ENCODE data around the gene SIT1.

SIT1 gene

DNA sequence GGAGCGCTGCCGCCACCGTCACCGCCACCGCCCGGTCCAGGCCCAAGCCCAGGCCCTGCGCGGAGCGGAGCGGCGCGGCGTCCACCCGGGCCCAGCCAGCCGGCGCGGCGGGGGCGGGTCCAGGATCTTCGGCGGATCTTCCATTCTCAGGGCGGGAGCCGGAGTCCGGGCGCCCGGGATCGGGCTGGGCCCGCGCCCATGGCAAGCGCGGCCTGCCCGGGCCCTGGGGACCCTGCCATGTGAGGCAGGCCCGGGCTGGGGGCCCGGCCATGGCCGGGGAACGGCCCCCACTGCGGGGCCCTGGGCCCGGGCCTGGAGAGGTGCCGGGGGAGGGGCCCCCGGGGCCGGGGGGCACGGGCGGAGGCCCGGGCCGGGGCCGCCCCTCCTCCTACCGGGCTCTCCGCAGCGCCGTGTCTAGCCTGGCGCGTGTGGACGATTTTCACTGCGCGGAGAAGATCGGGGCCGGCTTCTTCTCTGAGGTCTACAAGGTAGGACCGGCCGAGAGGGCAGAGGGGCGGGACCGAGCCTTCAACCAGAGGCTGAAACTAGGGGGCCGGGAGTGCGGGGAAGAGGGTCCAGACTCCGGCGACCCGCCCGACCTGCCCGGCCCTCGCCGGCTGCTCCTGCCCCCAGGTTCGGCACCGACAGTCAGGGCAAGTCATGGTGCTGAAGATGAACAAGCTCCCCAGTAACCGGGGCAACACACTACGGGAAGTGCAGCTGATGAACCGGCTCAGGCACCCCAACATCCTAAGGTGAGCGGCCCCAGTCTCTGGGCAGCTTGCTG, 45.2 kb downstream of the SIT1 start:
- peak; percentile 50 for DNase-seq (ENCODE audit: low spot score)

DNA sequence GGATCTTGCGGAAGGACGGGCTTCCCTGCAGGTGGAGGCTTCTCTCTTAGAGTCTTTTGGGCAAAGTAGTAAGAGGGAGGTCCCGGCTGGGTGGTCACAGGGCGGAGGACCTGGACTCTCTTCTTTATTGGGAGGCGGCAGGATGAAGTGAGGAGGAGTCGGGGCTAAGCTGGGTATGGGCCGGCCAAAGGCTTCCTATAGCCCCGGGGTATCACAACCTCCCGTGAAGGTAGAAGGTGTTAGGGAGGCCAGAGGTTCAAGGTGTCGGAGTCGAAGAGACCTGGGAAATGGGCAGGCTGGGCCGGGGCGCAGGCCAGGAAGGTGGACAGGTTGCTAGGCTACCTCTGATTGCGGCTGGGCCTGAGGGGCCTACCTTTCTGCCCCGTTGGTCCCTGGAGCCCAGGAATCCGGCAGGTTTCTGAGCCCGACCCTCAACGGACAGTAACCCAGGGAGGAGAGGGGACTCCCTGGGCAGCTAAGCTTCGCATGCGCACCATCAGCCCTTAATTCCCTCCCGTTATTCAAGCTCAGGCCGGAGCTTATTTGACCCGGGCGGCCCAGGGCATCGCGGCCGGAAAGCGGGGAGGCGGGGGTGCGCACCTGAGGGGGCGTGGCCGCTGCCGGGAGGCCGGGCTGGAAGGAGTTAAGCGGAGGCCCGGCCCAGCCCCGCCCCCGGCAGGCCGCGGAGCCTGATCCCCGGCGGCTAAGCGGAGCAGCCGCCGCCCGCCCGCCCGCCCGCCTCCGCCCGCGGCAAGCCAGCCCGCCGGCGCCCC, 46.0 kb downstream of the SIT1 start, which contains the start of gene TESK1:
Gene TESK1, plus strand, starts transcription at position 685 of the 773 bp plus-strand sequence. CDS start 358 bp downstream, outside the sequence.
- peak; percentile 87 for DNase-seq (ENCODE audit: low spot score)

DNA sequence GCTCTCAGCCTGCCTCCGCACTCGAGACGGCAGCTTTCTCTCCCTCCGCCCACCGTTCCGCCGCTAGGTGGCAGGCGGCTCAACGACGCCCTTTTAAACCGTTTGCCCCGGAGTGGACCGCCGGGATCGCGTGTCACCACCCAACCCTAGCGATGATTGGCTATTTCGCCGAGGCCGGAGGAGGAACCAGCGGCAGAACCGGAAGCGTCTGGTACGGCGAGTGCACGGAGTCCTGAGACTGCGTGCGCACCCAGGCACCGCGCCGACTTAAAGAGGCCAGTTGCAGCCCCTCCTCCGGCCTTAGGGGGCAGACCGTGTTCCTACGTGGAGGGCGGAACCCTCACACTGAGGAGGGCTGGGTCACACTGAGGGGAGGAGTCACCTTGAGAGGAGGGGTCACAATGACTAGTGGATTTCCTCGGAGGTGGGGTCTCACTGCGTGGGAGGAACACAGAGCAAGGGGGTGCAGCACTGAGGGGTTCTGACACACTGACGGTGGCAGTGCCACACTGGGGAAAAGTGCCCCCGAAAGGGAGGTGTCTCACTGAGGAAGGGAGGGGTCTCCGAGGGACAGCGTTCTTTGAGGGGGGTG, 46.6 kb downstream of the SIT1 start:
- peak; percentile 99 for DNase-seq (ENCODE audit: low spot score)

DNA sequence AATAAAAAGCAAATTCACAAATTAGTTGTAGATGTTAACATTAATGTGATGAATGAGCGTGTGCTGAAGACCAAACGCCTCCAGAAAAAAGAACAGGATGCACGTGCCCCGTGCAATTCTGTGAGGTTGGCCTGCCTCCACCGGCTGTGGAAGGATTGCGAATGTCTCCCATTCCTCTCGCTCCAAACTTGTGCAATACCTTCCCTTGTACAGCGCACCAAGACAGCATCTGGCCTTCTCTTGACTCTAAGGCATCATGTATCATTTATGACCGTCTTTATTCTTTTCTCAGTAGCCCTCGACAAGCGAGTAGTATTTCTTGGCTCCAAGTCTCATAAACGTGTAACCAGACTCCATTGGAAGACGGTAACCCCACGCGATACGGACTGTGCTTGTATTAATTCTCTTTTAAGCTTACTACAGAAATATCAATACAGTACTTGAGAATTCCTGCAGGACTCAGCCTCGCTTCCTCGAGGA, 47.2 kb downstream of the SIT1 start:
- DNase-seq (ENCODE audit: low spot score), result peak; percentile 65

DNA sequence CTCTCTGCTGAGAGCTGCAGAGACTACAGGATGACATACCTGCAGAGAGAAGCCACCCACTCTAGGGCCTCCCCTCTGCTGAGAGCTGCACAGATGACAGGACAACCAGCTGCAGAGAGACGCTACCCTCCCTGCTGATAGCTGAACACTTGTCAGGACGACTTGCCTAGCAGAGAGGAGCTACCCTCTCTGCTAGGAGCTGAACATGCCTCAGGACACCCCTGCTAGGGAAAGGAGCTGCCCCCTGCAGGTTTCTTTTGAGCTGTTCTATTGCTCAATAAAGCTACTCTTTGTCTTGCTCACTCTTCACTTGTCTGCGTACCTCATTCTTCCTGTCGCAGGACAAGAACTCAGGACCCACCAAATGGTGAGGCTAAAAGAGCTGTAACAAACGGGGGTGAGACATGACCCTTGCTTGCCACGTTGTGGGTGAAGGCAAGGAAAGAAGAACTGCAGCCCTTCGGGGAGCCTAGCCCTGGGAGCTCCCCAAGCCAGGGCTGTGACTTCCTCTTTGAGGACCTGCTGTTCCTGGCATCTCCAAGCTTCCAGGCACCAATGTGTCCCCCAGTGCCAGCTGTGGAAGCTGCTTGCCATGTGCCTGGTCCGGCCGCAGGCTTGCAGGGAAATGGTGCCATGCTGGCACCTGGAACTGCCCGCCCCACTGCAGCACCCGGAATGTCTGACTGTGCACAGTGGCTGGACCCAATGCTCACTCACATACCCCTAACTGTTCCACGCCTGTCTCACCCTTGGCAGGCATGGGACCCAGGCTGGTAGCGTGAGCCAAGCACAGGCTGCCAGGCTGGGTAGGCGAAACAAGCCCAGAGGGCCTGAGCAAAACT, 50.7 kb downstream of the SIT1 start:
- no peak for DNase-seq (ENCODE audit: low spot score)
